ENCODE results near the gene TMEM35A. TPM values are rescaled to one million over a fixed set of nuclear protein-coding genes. Genes with fewer than 3 reads are reported as not detected.
A peak's percentile ranks its signal among the peaks of the same experiment; 100 is the strongest.
"Not testable (repeated sequence)": the region's sequence is repeated elsewhere in the genome, so short reads cannot be mapped to it uniquely, and the experiment has no call there.

Gene TMEM35A
- total RNA-seq, result not detected

GRCh38 chrX:101078716-101079598, at the start of gene TMEM35A:
TMEM35A (plus strand) TSS chrX:101078879; CDS start chrX:101079003, 124 bp downstream.
- H3K4me3 Mint-ChIP-seq, result no peak within 1 kb of the TSS
- no peak for ATAC-seq (replicated peaks)
- H3K27me3 Mint-ChIP-seq, result peaks cover 11% of the 10 kb centered on the region
- no peak within 1 kb of the TSS for H3K27ac Mint-ChIP-seq
- H3K36me3 Mint-ChIP-seq (ENCODE audit: low read depth), result no peaks in the 10 kb centered on the region
- H3K4me1 Mint-ChIP-seq, result no peaks in the 10 kb centered on the region
- no peaks in the 10 kb centered on the region for H3K9me3 Mint-ChIP-seq

- no peak for ATAC-seq (replicated peaks)
- Mint-ChIP-seq H3K4me3 (no peak overlapping the region), H3K36me3 (ENCODE audit: low read depth) (peaks cover 85% of the 10 kb centered on the region), H3K27ac (no peak overlapping the region), H3K4me1 (peaks cover 3% of the 10 kb centered on the region), H3K9me3 (no peaks in the 10 kb centered on the region), H3K27me3 (no peaks in the 10 kb centered on the region)
Observed at GRCh38 chrX:101029665-101030064, 49.0 kb upstream of the TMEM35A start.

GRCh38 chrX:101037231-101037630, 41.4 kb upstream of the TMEM35A start:
- ATAC-seq (replicated peaks), result no peak
- Mint-ChIP-seq H3K27ac (no peak overlapping the region), H3K4me3 (no peak overlapping the region), H3K36me3 (ENCODE audit: low read depth) (peaks cover 72% of the 10 kb centered on the region), H3K9me3 (no peaks in the 10 kb centered on the region), H3K27me3 (no peaks in the 10 kb centered on the region), H3K4me1 (peaks cover 4% of the 10 kb centered on the region)

- Mint-ChIP-seq H3K27ac (peak overlapping the region; percentile 58), H3K36me3 (ENCODE audit: low read depth) (peaks cover 72% of the 10 kb centered on the region), H3K27me3 (no peaks in the 10 kb centered on the region), H3K4me3 (peak overlapping the region; percentile 40), H3K9me3 (no peaks in the 10 kb centered on the region), H3K4me1 (peaks cover 4% of the 10 kb centered on the region)
- ATAC-seq (replicated peaks), result peak; percentile 96
Observed at GRCh38 chrX:101040197-101040596, 38.5 kb upstream of the TMEM35A start.

GRCh38 chrX:101051153-101051548, 27.5 kb upstream of the TMEM35A start:
- no peak for ATAC-seq (replicated peaks)
- Mint-ChIP-seq H3K36me3 (ENCODE audit: low read depth) (peaks cover 32% of the 10 kb centered on the region), H3K4me3 (peak overlapping the region; percentile 86), H3K27ac (peak overlapping the region; percentile 93), H3K27me3 (no peaks in the 10 kb centered on the region), H3K9me3 (no peaks in the 10 kb centered on the region), H3K4me1 (peaks cover 7% of the 10 kb centered on the region)

- H3K4me3 Mint-ChIP-seq, result peak within 1 kb of the TSS; percentile 86
- peaks cover 32% of the 10 kb centered on the region for H3K36me3 Mint-ChIP-seq (ENCODE audit: low read depth)
- no peaks in the 10 kb centered on the region for H3K9me3 Mint-ChIP-seq
- H3K27ac Mint-ChIP-seq, result peak within 1 kb of the TSS; percentile 93
- no peaks in the 10 kb centered on the region for H3K27me3 Mint-ChIP-seq
- H3K4me1 Mint-ChIP-seq, result peaks cover 10% of the 10 kb centered on the region
- peak; percentile 93 for ATAC-seq (replicated peaks)
Observed at GRCh38 chrX:101051549-101052302, 27.0 kb upstream of the TMEM35A start, which contains the start of gene TRMT2B. TRMT2B (minus strand) TSS chrX:101052111; CDS start chrX:101042289, 9,822 bp downstream.

- not testable (repeated sequence) for H3K27me3 Mint-ChIP-seq; H3K9me3 Mint-ChIP-seq; H3K36me3 Mint-ChIP-seq (ENCODE audit: low read depth); ATAC-seq (replicated peaks); H3K4me1 Mint-ChIP-seq
- Mint-ChIP-seq H3K27ac (peak overlapping the region; percentile 56), H3K4me3 (peak overlapping the region; percentile 20)
Observed at GRCh38 chrX:101056551-101056950, 22.1 kb upstream of the TMEM35A start.

GRCh38 chrX:101057093-101057714, 21.5 kb upstream of the TMEM35A start:
- H3K9me3 Mint-ChIP-seq, result peaks cover 4% of the 10 kb centered on the region
- H3K27ac Mint-ChIP-seq, result peak overlapping the region; percentile 56
- H3K4me1 Mint-ChIP-seq, result peaks cover 10% of the 10 kb centered on the region
- no peaks in the 10 kb centered on the region for H3K36me3 Mint-ChIP-seq (ENCODE audit: low read depth)
- H3K27me3 Mint-ChIP-seq, result no peaks in the 10 kb centered on the region
- H3K4me3 Mint-ChIP-seq, result peak overlapping the region; percentile 20
- ATAC-seq (replicated peaks), result peak; percentile 88

GRCh38 chrX:101062176-101062575, 16.5 kb upstream of the TMEM35A start:
- peaks cover 2% of the 10 kb centered on the region for H3K4me1 Mint-ChIP-seq
- H3K36me3 Mint-ChIP-seq (ENCODE audit: low read depth), result no peaks in the 10 kb centered on the region
- no peak for ATAC-seq (replicated peaks)

GRCh38 chrX:101071582-101071981, 7.1 kb upstream of the TMEM35A start:
- Mint-ChIP-seq H3K27ac (no peak overlapping the region), H3K36me3 (ENCODE audit: low read depth) (no peaks in the 10 kb centered on the region), H3K27me3 (no peaks in the 10 kb centered on the region), H3K9me3 (no peaks in the 10 kb centered on the region), H3K4me1 (no peaks in the 10 kb centered on the region), H3K4me3 (no peak overlapping the region)
- ATAC-seq (replicated peaks), result no peak

More at GRCh38 chrX:101062176-101062575, 16.5 kb upstream of the TMEM35A start:
- Mint-ChIP-seq H3K4me3 (no peak overlapping the region), H3K27ac (no peak overlapping the region), H3K9me3 (no peaks in the 10 kb centered on the region), H3K27me3 (no peaks in the 10 kb centered on the region)

- Mint-ChIP-seq H3K27me3 (peaks cover 11% of the 10 kb centered on the region), H3K36me3 (ENCODE audit: low read depth) (no peaks in the 10 kb centered on the region), H3K27ac (no peak overlapping the region), H3K4me3 (no peak overlapping the region), H3K9me3 (no peaks in the 10 kb centered on the region), H3K4me1 (no peaks in the 10 kb centered on the region)
- no peak for ATAC-seq (replicated peaks)
Observed at GRCh38 chrX:101079736-101080270, 1.1 kb downstream of the TMEM35A start.

- no peaks in the 10 kb centered on the region for H3K9me3 Mint-ChIP-seq
- ATAC-seq (replicated peaks), result no peak
- H3K27ac Mint-ChIP-seq, result no peak overlapping the region
- peaks cover 11% of the 10 kb centered on the region for H3K27me3 Mint-ChIP-seq
- no peaks in the 10 kb centered on the region for H3K36me3 Mint-ChIP-seq (ENCODE audit: low read depth)
- no peaks in the 10 kb centered on the region for H3K4me1 Mint-ChIP-seq
- no peak overlapping the region for H3K4me3 Mint-ChIP-seq
Observed at GRCh38 chrX:101080326-101081124, 1.8 kb downstream of the TMEM35A start.

- Mint-ChIP-seq H3K9me3 (no peaks in the 10 kb centered on the region), H3K27me3 (peaks cover 11% of the 10 kb centered on the region), H3K4me3 (no peak overlapping the region), H3K36me3 (ENCODE audit: low read depth) (no peaks in the 10 kb centered on the region), H3K27ac (no peak overlapping the region), H3K4me1 (no peaks in the 10 kb centered on the region)
- no peak for ATAC-seq (replicated peaks)
Observed at GRCh38 chrX:101081231-101081630, 2.6 kb downstream of the TMEM35A start.

All from activated T-helper 17 cell treated with anti-CD3 and anti-CD28 coated beads, Interleukin-2, amount 50 U/mL, for 72 hours (primary cell).